ENCODE data around the gene TLX2. TPM values are rescaled to one million over a fixed set of nuclear protein-coding genes. Genes with fewer than 3 reads are reported as not detected.

TLX2 gene
- total and polyA plus RNA-seq, 2 of the 8 experiments (the other 6 are each of a cell fraction or from before 2014, with no cell fraction given): 0.06 to 0.17 TPM

DNA sequence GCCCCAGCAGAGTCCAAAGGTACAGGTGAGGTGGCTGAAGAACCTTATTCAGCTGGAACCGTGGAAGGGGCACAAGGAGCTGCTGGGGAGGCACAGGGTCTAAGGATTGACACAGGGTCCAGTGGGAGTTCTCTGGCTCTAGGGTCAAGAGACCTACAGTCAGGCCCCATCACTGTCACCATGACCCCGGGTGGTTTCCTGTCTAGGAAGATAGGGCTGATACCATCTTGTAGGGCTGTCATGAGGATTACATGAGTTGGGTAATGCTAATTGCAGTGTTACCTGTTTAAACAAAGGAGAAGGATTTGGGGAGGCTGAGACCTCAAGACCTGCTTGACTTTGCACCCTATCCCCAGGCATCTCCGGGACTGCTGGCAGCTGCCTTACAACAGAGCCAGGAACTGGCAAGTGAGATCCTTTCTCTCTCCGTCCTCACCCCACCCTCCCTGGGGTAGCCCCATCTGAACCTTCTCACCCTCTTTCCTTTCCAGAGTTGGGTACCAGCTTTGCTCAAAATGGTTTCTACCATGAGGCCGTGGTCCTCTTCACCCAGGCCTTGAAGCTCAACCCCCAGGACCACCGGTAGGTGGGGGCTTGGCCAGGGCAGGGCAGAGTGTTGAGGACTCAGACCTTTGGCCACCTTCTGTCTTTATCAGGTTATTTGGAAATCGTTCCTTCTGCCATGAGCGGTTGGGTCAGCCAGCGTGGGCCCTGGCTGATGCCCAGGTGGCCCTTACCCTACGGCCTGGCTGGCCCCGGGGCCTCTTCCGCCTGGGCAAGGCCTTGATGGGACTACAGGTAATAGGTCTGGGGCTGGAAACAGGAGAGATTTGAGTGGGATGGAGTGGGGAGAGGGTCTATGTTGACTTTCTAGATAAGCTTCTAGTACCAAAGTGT, 22.4 kb upstream of the TLX2 start:
- Histone ChIP-seq H3K4me1 (replicated peaks in 1 of 4; ENCODE audit: control insufficient read depth in 3 of 4, insufficient read depth in 4 of 4, low read length in 3 of 4) (no peaks in the 10 kb centered on the region), H3K56ac (replicated peaks; ENCODE audit: insufficient read length, low read depth, low read length) (no peak overlapping the region), H3K23me2 (ENCODE audit: low read depth, low read length) (no peaks in the 10 kb centered on the region), H3K4me3 (ENCODE audit: extremely low read depth in 1 of 4, insufficient read depth in 2 of 4, low read depth in 3 of 4, low read length in 4 of 4) (no peak overlapping the region), H3K14ac (ENCODE audit: insufficient read length) (no peak overlapping the region), H3K9me3 (ENCODE audit: insufficient read depth in 2 of 2, low read depth in 1 of 2, low read length in 1 of 2) (no peaks in the 10 kb centered on the region), H2BK5ac (ENCODE audit: low read depth, low read length) (no peak overlapping the region), H2BK12ac (ENCODE audit: low read depth, low read length) (no peak overlapping the region), H3K23ac (ENCODE audit: insufficient read length) (no peak overlapping the region), H2BK120ac (replicated peaks; ENCODE audit: low read depth, low read length) (no peak overlapping the region), H4K91ac (replicated peaks; ENCODE audit: insufficient read length, low read length) (no peak overlapping the region), H4K8ac (ENCODE audit: extremely low read depth, insufficient read depth, low read length) (no peak overlapping the region), H3K27ac (ENCODE audit: low read depth, low read length) (no peak overlapping the region), H2BK15ac (ENCODE audit: low read length) (no peak overlapping the region), H4K5ac (ENCODE audit: insufficient read length, low read depth, low read length) (no peak overlapping the region), H3K18ac (ENCODE audit: extremely low read depth, low read length) (no peak overlapping the region), H3K79me2 (ENCODE audit: control insufficient read depth in 1 of 2, insufficient read depth in 2 of 2, low read length in 2 of 2) (no peaks in the 10 kb centered on the region), H3K4me2 (ENCODE audit: insufficient read depth in 1 of 2, low read depth in 2 of 2, low read length in 2 of 2) (no peak overlapping the region), H2AK5ac (ENCODE audit: low read depth, low read length) (no peak overlapping the region), H3K9ac (replicated peaks in 1 of 4; ENCODE audit: extremely low read depth in 1 of 4, low read depth in 3 of 4, low read length in 3 of 4) (no peak overlapping the region), H3K79me1 (ENCODE audit: low read depth, low read length) (no peaks in the 10 kb centered on the region), H2BK20ac (ENCODE audit: low read length) (no peak overlapping the region), H3K36me3 (ENCODE audit: control insufficient read depth in 2 of 4, insufficient read depth in 4 of 4, low read length in 3 of 4) (peaks cover 7 to 22% (median 18%) of the 10 kb centered on the region in 4 experiments), H2AFZ (ENCODE audit: low read length) (no peak overlapping the region), H3K27me3 (replicated peaks in 1 of 4; ENCODE audit: control insufficient read depth in 3 of 4, extremely low read depth in 1 of 4, insufficient read depth in 3 of 4, low read length in 3 of 4) (peaks cover 10 to 20% (median 19%) of the 10 kb centered on the region in 4 experiments), H3K4ac (replicated peaks; ENCODE audit: insufficient read length, low read depth, low read length) (no peak overlapping the region), H4K20me1 (replicated peaks in 1 of 2; ENCODE audit: control insufficient read depth in 1 of 2, insufficient read depth in 2 of 2, low read length in 2 of 2) (peaks cover 2 to 11% of the 10 kb centered on the region in 2 experiments)
- ChIA-PET POLR2A (ENCODE audit: partially characterized antibody) (interaction anchor here (1.7 to 4.6 kb wide), 3 partner anchors 9 to 17 kb away, joined by 4 to 17 read pairs (median 5); partner anchors contain the start of genes CCDC142 and TTC31), CTCF (ENCODE audit: partially characterized antibody) (interaction anchor here (0.6 to 6.9 kb wide), 9 partner anchors 8 to 201 kb away, joined by 3 to 37 read pairs (median 3); partner anchors contain the start of genes CCDC142 and TTC31)
- TF ChIP-seq JUND (IDR thresholded peaks at IDR 0.05; ENCODE audit: low read length) (no peak), BCL11A (IDR thresholded peaks at IDR 0.05; ENCODE audit: low read depth in 2 of 2, low read length in 2 of 2) (no peak), CREB1 (IDR thresholded peaks at IDR 0.05) (no peak), RFX5 (IDR thresholded peaks at IDR 0.05; ENCODE audit: borderline replicate concordance, low read depth, low read length) (no peak), TBP (IDR thresholded peaks at IDR 0.05; ENCODE audit: low read depth, low read length) (no peak), POLR2A (IDR thresholded peaks at IDR 0.05; ENCODE audit: control extremely low read depth in 1 of 2, low read depth in 2 of 2, low read length in 2 of 2) (no peak), EP300 (IDR thresholded peaks at IDR 0.05; ENCODE audit: borderline replicate concordance in 1 of 2, low read depth in 2 of 2, low read length in 2 of 2) (no peak)
- FAIRE-seq: no peak
- WGBS, 2 experiments (ENCODE audit: extremely low coverage in 1 of 2, insufficient coverage in 1 of 2, insufficient read length in 1 of 2, insufficient replicate concordance in 2 of 2, low coverage in 1 of 2, low lambda C conversion rate in 2 of 2, missing lambda C conversion rate in 1 of 2): 92% methylated on average over 12 of the region's 12 CpGs; no CpG with 5 or more reads in 1 of the 2 experiments
- DNase-seq (ENCODE audit: low read depth in 1 of 2, low spot score in 2 of 2): no peak

All from H1 (cell line).